GM23338 (cell line): ENCODE data around the gene ANKRD22. TPM values are rescaled to one million over a fixed set of nuclear protein-coding genes. Genes with fewer than 3 reads are reported as not detected.

Source experiments
- ATAC-seq: fragments of 200-7000 bp; cut with Tn5 transposase; 3 replicates; pipeline ENCODE4 v1.9.1; 2020
- DNase-seq: peaks from one replicate; pipeline ENCODE4 v3.0.0-alpha.2; 2015; ENCODE audit warnings: low spot score
- H2AFZ ChIP-seq: fragments of 200-600 bp; sonication (generic); 2 replicates; pipeline ENCODE4 v1.8.0; 2016; ENCODE audit warnings: antibody characterized with exemption, mild to moderate bottlenecking, moderate library complexity
- H3F3A ChIP-seq: fragments of 200-600 bp; sonication (generic); replicated peaks from 2 replicates; pipeline ENCODE4 v1.8.0; 2017; ENCODE audit warnings: antibody characterized with exemption, mixed run types, low read depth
- H3K27ac ChIP-seq: fragments of 200-600 bp; sonication (generic); 2 replicates; pipeline ENCODE4 v1.6.1; 2016; ENCODE audit warnings: low read depth
- H3K27me3 ChIP-seq: fragments of 200-600 bp; sonication (generic); 2 replicates; pipeline ENCODE4 v1.8.0; 2016; ENCODE audit warnings: mild to moderate bottlenecking, mixed run types, moderate library complexity; ENCODE audit not compliant: insufficient read depth
- H3K36me3 ChIP-seq: fragments of 200-600 bp; sonication (generic); 2 replicates; pipeline ENCODE4 v1.8.0; 2016; ENCODE audit warnings: mild to moderate bottlenecking; ENCODE audit not compliant: insufficient read depth
- H3K4me1 ChIP-seq: fragments of 200-600 bp; sonication (generic); 2 replicates; pipeline ENCODE4 v1.8.0; 2016; ENCODE audit warnings: mild to moderate bottlenecking, moderate library complexity; ENCODE audit not compliant: insufficient read depth
- H3K4me2 ChIP-seq: fragments of 200-600 bp; sonication (generic); 2 replicates; pipeline ENCODE4 v1.7.1; 2017; ENCODE audit warnings: mixed run types
- H3K4me3 ChIP-seq: fragments of 200-600 bp; sonication (generic); 2 replicates; pipeline ENCODE4 v1.6.1; 2016; ENCODE audit warnings: mixed run types
- H3K79me2 ChIP-seq: fragments of 200-600 bp; sonication (generic); replicated peaks from 2 replicates; pipeline ENCODE4 v1.8.0; 2017; ENCODE audit warnings: mild to moderate bottlenecking; ENCODE audit not compliant: insufficient read depth
- H3K9me2 ChIP-seq: fragments of 200-600 bp; sonication (generic); 2 replicates; pipeline ENCODE4 v1.8.0; 2017; ENCODE audit not compliant: insufficient read depth
- H4K20me1 ChIP-seq: fragments of 200-600 bp; sonication (generic); replicated peaks from 2 replicates; pipeline ENCODE4 v1.8.0; 2017; ENCODE audit warnings: mild to moderate bottlenecking; ENCODE audit not compliant: insufficient read depth
- H3K27ac Mint-ChIP-seq: 2 replicates; pipeline ENCODE4 v1.8.0; 2020; ENCODE audit warnings: inconsistent platforms, mild to moderate bottlenecking, moderate library complexity, mixed read lengths
- H3K27me3 Mint-ChIP-seq: 3 replicates; pipeline ENCODE4 v1.8.0; 2022; ENCODE audit warnings: low read depth, mild to moderate bottlenecking, moderate library complexity, mixed read lengths, inconsistent platforms; ENCODE audit not compliant: insufficient read depth, poor library complexity
- H3K36me3 Mint-ChIP-seq: 3 replicates; pipeline ENCODE4 v1.8.0; 2021; ENCODE audit warnings: low read depth, mild to moderate bottlenecking, inconsistent platforms, moderate library complexity, mixed read lengths
- H3K4me1 Mint-ChIP-seq: 3 replicates; pipeline ENCODE4 v1.8.0; 2020; ENCODE audit warnings: mild to moderate bottlenecking, inconsistent platforms, mixed read lengths
- H3K4me3 Mint-ChIP-seq: 3 replicates; pipeline ENCODE4 v1.8.0; 2021; ENCODE audit warnings: moderate library complexity, mild to moderate bottlenecking, inconsistent platforms, mixed read lengths
- H3K9me3 Mint-ChIP-seq: 3 replicates; pipeline ENCODE4 v1.8.0; 2020; ENCODE audit warnings: moderate library complexity, mild to moderate bottlenecking, inconsistent platforms, mixed read lengths
- CREB1 ChIP-seq: fragments of 250-450 bp; sonication (Bioruptor Pico); IDR thresholded peaks from 2 replicates; pipeline ENCODE4 v1.5.0; 2020; ENCODE audit warnings: low read depth, mild to moderate bottlenecking, moderate library complexity
- EZH2 ChIP-seq: fragments of 200-600 bp; sonication (generic); IDR thresholded peaks from one replicate; pipeline ENCODE4 v1.8.0; 2017; ENCODE audit warnings: antibody characterized with exemption, mild to moderate bottlenecking, low read depth; ENCODE audit not compliant: unreplicated experiment
- JUNB ChIP-seq: IDR thresholded peaks from one replicate; pipeline ENCODE4 v1.6.1; 2016; ENCODE audit warnings: antibody characterized with exemption; ENCODE audit not compliant: unreplicated experiment
- POLR2AphosphoS5 ChIP-seq: IDR thresholded peaks from 2 replicates; pipeline ENCODE4 v1.6.1; 2016; ENCODE audit warnings: antibody characterized with exemption, low read depth
- STAT1 ChIP-seq: IDR thresholded peaks from one replicate; pipeline ENCODE4 v1.6.1; 2016; ENCODE audit warnings: antibody characterized with exemption; ENCODE audit not compliant: unreplicated experiment
- ZNF114 ChIP-seq: fragments of 250-450 bp; sonication (Bioruptor Pico); IDR thresholded peaks from 2 replicates; pipeline ENCODE4 v1.5.0; 2020; ENCODE audit warnings: mild to moderate bottlenecking, moderate library complexity
- ZNF331 ChIP-seq: fragments of 250-450 bp; sonication (Bioruptor Pico); IDR thresholded peaks from 2 replicates; pipeline ENCODE4 v1.5.0; 2020; ENCODE audit warnings: low read depth, mild to moderate bottlenecking, moderate library complexity
- polyA plus RNA-seq: library from polyadenylated mRNA; unstranded; fragments of >200 nt; fragmentation: Nextera tagmentation; extraction: Ambion mirVana; gene quantifications from 2 replicates; pipeline ENCODE4 v1.2.1, GENCODE V29; 2016
- total RNA-seq: library from RNA; depleted of rRNA; stranded (reverse); fragments of >200 nt; shearing (Covaris generic); gene quantifications from 2 replicates; pipeline ENCODE4 v1.2.3, GENCODE V29; 2014
- TF ChIP-seq, protein P1 (sequence below), 2 experiments: fragments of 200-600 bp in 1 of 2; sonication (generic) in 1 of 2; conservative IDR thresholded peaks; 2 replicates each; pipeline versions ENCODE4 v1.5.1 to v1.6.1; 2016 to 2017; ENCODE audit warnings: antibody characterized with exemption in 2 of 2, low read depth in 2 of 2, mild to moderate bottlenecking in 2 of 2, moderate library complexity in 1 of 2
- TF ChIP-seq, protein P2 (sequence below): IDR thresholded peaks from one replicate; pipeline ENCODE4 v1.6.1; 2018; ENCODE audit warnings: antibody characterized with exemption; ENCODE audit not compliant: unreplicated experiment
- TF ChIP-seq, protein P3 (sequence below): fragments of 250-450 bp; sonication (Bioruptor Pico); IDR thresholded peaks from 2 replicates; pipeline ENCODE4 v1.5.0; 2020; ENCODE audit warnings: mild to moderate bottlenecking, moderate library complexity

ANKRD22 gene
- total and polyA plus RNA-seq, 2 experiments from 2014 or later, result not detected

DNA sequence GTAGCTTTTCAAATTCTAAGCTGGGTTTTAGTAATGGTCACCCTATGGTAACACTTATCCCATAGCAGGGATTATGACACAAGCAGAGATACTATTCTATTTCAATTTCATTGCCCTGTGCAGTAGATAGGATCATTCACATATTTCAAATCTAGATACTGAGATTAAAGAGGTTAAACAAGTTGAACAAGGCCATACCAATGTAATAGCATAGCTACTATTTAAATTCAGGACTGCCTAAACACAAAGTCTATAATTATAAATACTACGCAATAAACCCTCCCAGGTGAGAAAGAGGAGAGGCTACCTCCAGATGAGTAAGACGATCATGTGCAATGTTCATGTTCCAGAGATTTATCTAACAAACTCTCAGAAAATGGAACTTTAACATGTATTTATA lies 48.0 kb downstream of the ANKRD22 start:
- TF ChIP-seq POLR2AphosphoS5, result no peak
- TF ChIP-seq, protein P1, sequence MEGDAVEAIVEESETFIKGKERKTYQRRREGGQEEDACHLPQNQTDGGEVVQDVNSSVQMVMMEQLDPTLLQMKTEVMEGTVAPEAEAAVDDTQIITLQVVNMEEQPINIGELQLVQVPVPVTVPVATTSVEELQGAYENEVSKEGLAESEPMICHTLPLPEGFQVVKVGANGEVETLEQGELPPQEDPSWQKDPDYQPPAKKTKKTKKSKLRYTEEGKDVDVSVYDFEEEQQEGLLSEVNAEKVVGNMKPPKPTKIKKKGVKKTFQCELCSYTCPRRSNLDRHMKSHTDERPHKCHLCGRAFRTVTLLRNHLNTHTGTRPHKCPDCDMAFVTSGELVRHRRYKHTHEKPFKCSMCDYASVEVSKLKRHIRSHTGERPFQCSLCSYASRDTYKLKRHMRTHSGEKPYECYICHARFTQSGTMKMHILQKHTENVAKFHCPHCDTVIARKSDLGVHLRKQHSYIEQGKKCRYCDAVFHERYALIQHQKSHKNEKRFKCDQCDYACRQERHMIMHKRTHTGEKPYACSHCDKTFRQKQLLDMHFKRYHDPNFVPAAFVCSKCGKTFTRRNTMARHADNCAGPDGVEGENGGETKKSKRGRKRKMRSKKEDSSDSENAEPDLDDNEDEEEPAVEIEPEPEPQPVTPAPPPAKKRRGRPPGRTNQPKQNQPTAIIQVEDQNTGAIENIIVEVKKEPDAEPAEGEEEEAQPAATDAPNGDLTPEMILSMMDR (conservative IDR thresholded peaks at IDR 0.05; ENCODE audit: low read depth in 2 of 2), result no peak
- TF ChIP-seq STAT1, result no peak
- TF ChIP-seq EZH2, result no peak
- TF ChIP-seq CREB1 (CRISPR knock-in tag), result no peak
- TF ChIP-seq ZNF331 (CRISPR knock-in tag), result no peak
- TF ChIP-seq, protein P2, sequence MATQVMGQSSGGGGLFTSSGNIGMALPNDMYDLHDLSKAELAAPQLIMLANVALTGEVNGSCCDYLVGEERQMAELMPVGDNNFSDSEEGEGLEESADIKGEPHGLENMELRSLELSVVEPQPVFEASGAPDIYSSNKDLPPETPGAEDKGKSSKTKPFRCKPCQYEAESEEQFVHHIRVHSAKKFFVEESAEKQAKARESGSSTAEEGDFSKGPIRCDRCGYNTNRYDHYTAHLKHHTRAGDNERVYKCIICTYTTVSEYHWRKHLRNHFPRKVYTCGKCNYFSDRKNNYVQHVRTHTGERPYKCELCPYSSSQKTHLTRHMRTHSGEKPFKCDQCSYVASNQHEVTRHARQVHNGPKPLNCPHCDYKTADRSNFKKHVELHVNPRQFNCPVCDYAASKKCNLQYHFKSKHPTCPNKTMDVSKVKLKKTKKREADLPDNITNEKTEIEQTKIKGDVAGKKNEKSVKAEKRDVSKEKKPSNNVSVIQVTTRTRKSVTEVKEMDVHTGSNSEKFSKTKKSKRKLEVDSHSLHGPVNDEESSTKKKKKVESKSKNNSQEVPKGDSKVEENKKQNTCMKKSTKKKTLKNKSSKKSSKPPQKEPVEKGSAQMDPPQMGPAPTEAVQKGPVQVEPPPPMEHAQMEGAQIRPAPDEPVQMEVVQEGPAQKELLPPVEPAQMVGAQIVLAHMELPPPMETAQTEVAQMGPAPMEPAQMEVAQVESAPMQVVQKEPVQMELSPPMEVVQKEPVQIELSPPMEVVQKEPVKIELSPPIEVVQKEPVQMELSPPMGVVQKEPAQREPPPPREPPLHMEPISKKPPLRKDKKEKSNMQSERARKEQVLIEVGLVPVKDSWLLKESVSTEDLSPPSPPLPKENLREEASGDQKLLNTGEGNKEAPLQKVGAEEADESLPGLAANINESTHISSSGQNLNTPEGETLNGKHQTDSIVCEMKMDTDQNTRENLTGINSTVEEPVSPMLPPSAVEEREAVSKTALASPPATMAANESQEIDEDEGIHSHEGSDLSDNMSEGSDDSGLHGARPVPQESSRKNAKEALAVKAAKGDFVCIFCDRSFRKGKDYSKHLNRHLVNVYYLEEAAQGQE, result no peak
- no peak for TF ChIP-seq JUNB
- Histone ChIP-seq H3K36me3 (no peaks in the 10 kb centered on the region), H3F3A (no peaks in the 10 kb centered on the region), H3K27me3 (no peaks in the 10 kb centered on the region), H3K4me1 (no peaks in the 10 kb centered on the region), H3K4me2 (no peak overlapping the region), H3K27ac (no peak overlapping the region), H3K4me3 (no peak overlapping the region), H3K9me2 (no peaks in the 10 kb centered on the region), H4K20me1 (no peaks in the 10 kb centered on the region), H2AFZ (no peak overlapping the region), H3K79me2 (no peaks in the 10 kb centered on the region)
- H3K27ac Mint-ChIP-seq, result no peak overlapping the region
- DNase-seq, result no peak
- no peaks in the 10 kb centered on the region for H3K36me3 Mint-ChIP-seq
- peaks cover 9% of the 10 kb centered on the region; the same call in 2 of the 3 replicates for H3K4me1 Mint-ChIP-seq
- no peaks in the 10 kb centered on the region for H3K27me3 Mint-ChIP-seq
- H3K9me3 Mint-ChIP-seq, result no peaks in the 10 kb centered on the region
- ATAC-seq, result no peak
- no peak overlapping the region for H3K4me3 Mint-ChIP-seq

DNA sequence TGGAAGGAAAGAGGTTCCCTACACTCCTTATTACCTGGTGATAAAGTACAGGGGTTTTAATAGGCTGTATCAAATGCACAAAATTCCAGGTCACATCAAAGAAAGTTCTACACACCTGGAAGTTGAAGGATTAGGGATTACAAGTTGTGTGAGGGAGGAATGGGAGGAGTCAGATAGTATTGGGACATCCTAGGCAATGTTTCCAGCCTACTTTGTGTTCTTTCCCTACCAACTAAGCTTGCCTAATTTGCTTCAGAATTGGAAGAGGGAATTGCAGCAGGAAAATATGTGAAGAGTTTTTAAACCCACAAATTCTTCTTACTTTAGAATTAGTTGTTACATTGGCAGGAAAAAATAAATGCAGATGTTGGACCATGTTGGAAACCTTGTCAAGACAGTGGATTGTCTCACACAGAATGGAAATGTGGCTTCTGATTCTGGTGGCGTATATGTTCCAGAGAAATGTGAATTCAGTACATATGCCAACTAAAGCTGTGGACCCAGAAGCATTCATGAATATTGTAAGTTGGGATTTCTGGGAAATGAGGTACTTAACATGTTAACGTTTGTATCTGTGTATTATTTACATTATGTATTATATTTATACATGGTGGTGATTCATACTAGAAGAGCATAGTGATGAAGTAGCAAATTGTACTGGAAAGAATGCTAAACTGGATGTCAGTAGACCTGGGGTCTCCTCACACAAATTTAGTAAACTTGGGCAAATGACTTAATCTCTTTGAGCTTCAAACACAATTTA lies 48.9 kb downstream of the ANKRD22 start, which contains the start of gene LIPM:
Gene LIPM (plus strand): TSS at position 208 of the 763 bp plus-strand sequence. CDS start 167 bp downstream, at position 375.
- Histone ChIP-seq H3K9me2 (no peaks in the 10 kb centered on the region), H3K27me3 (no peaks in the 10 kb centered on the region; the same call in 1 of the 2 replicates), H3K4me3 (no peak within 1 kb of the TSS), H3K27ac (no peak within 1 kb of the TSS), H3K36me3 (no peaks in the 10 kb centered on the region), H2AFZ (no peak within 1 kb of the TSS), H3F3A (no peaks in the 10 kb centered on the region), H3K4me1 (no peaks in the 10 kb centered on the region), H3K79me2 (no peaks in the 10 kb centered on the region), H3K4me2 (no peak within 1 kb of the TSS), H4K20me1 (no peaks in the 10 kb centered on the region)
- no peaks in the 10 kb centered on the region for H3K9me3 Mint-ChIP-seq
- H3K27me3 Mint-ChIP-seq, result no peaks in the 10 kb centered on the region
- H3K27ac Mint-ChIP-seq, result no peak within 1 kb of the TSS
- no peak for ATAC-seq
- H3K36me3 Mint-ChIP-seq, result no peaks in the 10 kb centered on the region
- no peak within 1 kb of the TSS for H3K4me3 Mint-ChIP-seq
- H3K4me1 Mint-ChIP-seq, result peaks cover 9% of the 10 kb centered on the region; the same call in 2 of the 3 replicates
- no peak for DNase-seq
- TF ChIP-seq CREB1 (CRISPR knock-in tag) (no peak), ZNF331 (CRISPR knock-in tag) (no peak), ZNF114 (CRISPR knock-in tag) (no peak)
- TF ChIP-seq, protein P3, sequence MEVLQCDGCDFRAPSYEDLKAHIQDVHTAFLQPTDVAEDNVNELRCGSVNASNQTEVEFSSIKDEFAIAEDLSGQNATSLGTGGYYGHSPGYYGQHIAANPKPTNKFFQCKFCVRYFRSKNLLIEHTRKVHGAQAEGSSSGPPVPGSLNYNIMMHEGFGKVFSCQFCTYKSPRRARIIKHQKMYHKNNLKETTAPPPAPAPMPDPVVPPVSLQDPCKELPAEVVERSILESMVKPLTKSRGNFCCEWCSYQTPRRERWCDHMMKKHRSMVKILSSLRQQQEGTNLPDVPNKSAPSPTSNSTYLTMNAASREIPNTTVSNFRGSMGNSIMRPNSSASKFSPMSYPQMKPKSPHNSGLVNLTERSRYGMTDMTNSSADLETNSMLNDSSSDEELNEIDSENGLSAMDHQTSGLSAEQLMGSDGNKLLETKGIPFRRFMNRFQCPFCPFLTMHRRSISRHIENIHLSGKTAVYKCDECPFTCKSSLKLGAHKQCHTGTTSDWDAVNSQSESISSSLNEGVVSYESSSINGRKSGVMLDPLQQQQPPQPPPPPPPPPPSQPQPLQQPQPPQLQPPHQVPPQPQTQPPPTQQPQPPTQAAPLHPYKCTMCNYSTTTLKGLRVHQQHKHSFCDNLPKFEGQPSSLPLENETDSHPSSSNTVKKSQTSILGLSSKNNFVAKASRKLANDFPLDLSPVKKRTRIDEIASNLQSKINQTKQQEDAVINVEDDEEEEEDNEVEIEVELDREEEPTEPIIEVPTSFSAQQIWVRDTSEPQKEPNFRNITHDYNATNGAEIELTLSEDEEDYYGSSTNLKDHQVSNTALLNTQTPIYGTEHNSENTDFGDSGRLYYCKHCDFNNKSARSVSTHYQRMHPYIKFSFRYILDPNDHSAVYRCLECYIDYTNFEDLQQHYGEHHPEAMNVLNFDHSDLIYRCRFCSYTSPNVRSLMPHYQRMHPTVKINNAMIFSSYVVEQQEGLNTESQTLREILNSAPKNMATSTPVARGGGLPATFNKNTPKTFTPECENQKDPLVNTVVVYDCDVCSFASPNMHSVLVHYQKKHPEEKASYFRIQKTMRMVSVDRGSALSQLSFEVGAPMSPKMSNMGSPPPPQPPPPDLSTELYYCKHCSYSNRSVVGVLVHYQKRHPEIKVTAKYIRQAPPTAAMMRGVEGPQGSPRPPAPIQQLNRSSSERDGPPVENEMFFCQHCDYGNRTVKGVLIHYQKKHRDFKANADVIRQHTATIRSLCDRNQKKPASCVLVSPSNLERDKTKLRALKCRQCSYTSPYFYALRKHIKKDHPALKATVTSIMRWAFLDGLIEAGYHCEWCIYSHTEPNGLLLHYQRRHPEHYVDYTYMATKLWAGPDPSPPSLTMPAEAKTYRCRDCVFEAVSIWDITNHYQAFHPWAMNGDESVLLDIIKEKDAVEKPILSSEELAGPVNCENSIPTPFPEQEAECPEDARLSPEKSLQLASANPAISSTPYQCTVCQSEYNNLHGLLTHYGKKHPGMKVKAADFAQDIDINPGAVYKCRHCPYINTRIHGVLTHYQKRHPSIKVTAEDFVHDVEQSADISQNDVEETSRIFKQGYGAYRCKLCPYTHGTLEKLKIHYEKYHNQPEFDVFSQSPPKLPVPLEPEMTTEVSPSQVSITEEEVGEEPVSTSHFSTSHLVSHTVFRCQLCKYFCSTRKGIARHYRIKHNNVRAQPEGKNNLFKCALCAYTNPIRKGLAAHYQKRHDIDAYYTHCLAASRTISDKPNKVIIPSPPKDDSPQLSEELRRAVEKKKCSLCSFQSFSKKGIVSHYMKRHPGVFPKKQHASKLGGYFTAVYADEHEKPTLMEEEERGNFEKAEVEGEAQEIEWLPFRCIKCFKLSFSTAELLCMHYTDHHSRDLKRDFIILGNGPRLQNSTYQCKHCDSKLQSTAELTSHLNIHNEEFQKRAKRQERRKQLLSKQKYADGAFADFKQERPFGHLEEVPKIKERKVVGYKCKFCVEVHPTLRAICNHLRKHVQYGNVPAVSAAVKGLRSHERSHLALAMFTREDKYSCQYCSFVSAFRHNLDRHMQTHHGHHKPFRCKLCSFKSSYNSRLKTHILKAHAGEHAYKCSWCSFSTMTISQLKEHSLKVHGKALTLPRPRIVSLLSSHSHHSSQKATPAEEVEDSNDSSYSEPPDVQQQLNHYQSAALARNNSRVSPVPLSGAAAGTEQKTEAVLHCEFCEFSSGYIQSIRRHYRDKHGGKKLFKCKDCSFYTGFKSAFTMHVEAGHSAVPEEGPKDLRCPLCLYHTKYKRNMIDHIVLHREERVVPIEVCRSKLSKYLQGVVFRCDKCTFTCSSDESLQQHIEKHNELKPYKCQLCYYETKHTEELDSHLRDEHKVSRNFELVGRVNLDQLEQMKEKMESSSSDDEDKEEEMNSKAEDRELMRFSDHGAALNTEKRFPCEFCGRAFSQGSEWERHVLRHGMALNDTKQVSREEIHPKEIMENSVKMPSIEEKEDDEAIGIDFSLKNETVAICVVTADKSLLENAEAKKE, result no peak
